Suprapubic skin (tissue), 4 donors: Measurements from ENCODE around the gene SLC9A6. TPM values are rescaled to one million over a fixed set of nuclear protein-coding genes. Genes with fewer than 3 reads are reported as not detected.

Experiments
- DNase-seq, 2 donors: peaks; one replicate each; pipeline ENCODE4 v3.0.0-alpha.2; 2019; ENCODE audit warnings: low spot score in 2 of 2
- H3K27ac ChIP-seq: fragments of 200-600 bp; sonication (generic); one replicate; pipeline ENCODE4 v1.5.1; 2019
- H3K27me3 ChIP-seq: fragments of 200-600 bp; sonication (generic); one replicate; pipeline ENCODE4 v1.5.1; 2019
- H3K36me3 ChIP-seq: fragments of 200-600 bp; sonication (generic); one replicate; pipeline ENCODE4 v1.5.1; 2019
- H3K4me1 ChIP-seq: fragments of 200-600 bp; sonication (generic); one replicate; pipeline ENCODE4 v1.5.1; 2019
- H3K4me3 ChIP-seq: fragments of 200-600 bp; sonication (generic); one replicate; pipeline ENCODE4 v1.5.1; 2019; ENCODE audit warnings: mild to moderate bottlenecking
- H3K9me3 ChIP-seq: fragments of 200-600 bp; sonication (generic); one replicate; pipeline ENCODE4 v1.5.1; 2019
- EP300 ChIP-seq: sonication (generic); formaldehyde crosslinking; IDR thresholded peaks from one replicate; pipeline ENCODE4 v1.6.1; 2017; ENCODE audit warnings: antibody characterized with exemption
- POLR2A ChIP-seq, 2 donors: fragments of 450-650 bp; IDR thresholded peaks; one replicate each; pipeline ENCODE4 v1.6.1; 2017; ENCODE audit warnings: antibody characterized with exemption in 2 of 2, mild to moderate bottlenecking in 2 of 2, moderate library complexity in 2 of 2
- POLR2AphosphoS5 ChIP-seq, 3 donors: sonication (generic); formaldehyde crosslinking; IDR thresholded peaks; one replicate each; pipeline ENCODE4 v1.6.1; 2017; ENCODE audit warnings: antibody characterized with exemption in 3 of 3
- WGBS: methylation state at CpG from one replicate; pipeline ENCODE4 v1.1.5; 2018; 5-methylcytosine and 5-hydroxymethylcytosine counted together
- total RNA-seq, 4 donors: library from RNA; depleted of rRNA; stranded (reverse); fragments of >200 nt; gene quantifications; one replicate each; pipeline ENCODE4 v1.1.0, GENCODE V29; 2016
- TF ChIP-seq, protein P1 (sequence below), 2 donors: fragments of 200-600 bp in 1 of 2; fragments of 450-650 bp in 1 of 2; sonication (generic) in 1 of 2; IDR thresholded peaks; one replicate each; pipeline ENCODE4 v1.5.1; 2016 to 2019; ENCODE audit warnings: antibody characterized with exemption in 2 of 2, mild to moderate bottlenecking in 1 of 2, moderate library complexity in 1 of 2

The SLC9A6 gene
- total RNA-seq, 4 donors from 2014 or later, result 12.5 to 17.1 (median 15.3) TPM

DNA sequence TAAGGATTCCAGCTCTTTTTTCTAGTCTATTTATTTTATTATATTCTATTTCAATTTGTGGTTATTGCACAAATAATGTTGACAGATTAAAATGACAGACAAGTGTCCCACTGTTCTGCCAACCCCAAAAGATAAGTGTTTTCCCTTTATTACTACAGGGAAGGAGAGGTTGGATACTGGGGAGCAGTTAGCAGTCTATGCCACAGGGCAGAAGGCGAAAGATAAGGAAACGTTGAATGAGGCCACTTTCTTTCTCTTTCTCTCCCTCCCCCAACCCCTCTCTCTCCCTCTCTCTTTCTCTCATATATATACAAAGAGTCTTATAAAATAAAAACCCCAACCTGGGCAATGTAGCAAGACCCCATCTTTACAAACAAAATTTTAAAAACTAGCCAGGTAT, 31.6 kb downstream of the SLC9A6 start:
- Histone ChIP-seq H3K27me3 (no peaks in the 10 kb centered on the region), H3K27ac (no peak overlapping the region), H3K4me1 (no peaks in the 10 kb centered on the region), H3K9me3 (no peaks in the 10 kb centered on the region), H3K4me3 (no peak overlapping the region), H3K36me3 (peaks cover 12% of the 10 kb centered on the region)
- TF ChIP-seq, protein P1, sequence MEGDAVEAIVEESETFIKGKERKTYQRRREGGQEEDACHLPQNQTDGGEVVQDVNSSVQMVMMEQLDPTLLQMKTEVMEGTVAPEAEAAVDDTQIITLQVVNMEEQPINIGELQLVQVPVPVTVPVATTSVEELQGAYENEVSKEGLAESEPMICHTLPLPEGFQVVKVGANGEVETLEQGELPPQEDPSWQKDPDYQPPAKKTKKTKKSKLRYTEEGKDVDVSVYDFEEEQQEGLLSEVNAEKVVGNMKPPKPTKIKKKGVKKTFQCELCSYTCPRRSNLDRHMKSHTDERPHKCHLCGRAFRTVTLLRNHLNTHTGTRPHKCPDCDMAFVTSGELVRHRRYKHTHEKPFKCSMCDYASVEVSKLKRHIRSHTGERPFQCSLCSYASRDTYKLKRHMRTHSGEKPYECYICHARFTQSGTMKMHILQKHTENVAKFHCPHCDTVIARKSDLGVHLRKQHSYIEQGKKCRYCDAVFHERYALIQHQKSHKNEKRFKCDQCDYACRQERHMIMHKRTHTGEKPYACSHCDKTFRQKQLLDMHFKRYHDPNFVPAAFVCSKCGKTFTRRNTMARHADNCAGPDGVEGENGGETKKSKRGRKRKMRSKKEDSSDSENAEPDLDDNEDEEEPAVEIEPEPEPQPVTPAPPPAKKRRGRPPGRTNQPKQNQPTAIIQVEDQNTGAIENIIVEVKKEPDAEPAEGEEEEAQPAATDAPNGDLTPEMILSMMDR (IDR thresholded peaks at IDR 0.05), result no peak
- TF ChIP-seq POLR2AphosphoS5 (IDR thresholded peaks at IDR 0.05) (no peak), EP300 (no peak), POLR2A (IDR thresholded peaks at IDR 0.05) (no peak)
- 69% methylated on average over 2 of the region's 2 CpGs for WGBS
- DNase-seq, result no peak

DNA sequence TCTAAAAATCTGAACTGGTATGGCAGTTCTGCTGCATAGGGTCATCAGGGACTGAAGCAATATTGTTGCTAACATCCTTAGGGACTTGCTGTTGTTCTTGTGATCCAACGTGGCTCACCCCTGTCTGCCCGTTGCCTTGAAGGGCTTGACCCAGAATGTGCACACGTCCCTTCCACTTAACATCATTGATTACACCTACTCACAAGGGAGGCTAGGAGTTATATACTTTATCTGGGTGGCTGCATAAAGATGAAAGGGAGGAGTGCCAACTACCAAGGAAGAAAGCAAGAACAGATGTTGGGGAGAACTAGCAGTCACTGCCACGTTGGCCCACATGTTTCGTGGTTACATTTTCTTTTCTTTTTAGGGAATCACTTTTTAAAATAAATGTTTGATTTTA, 34.0 kb downstream of the SLC9A6 start:
- H3K4me1 ChIP-seq, result no peaks in the 10 kb centered on the region
- no peaks in the 10 kb centered on the region for H3K27me3 ChIP-seq
- H3K9me3 ChIP-seq, result no peaks in the 10 kb centered on the region
- H3K36me3 ChIP-seq, result peaks cover 6% of the 10 kb centered on the region
- no peak overlapping the region for H3K27ac ChIP-seq
- 65% methylated on average over 5 of the region's 5 CpGs for WGBS
- TF ChIP-seq, protein P1 (IDR thresholded peaks at IDR 0.05), result no peak
- TF ChIP-seq POLR2A (IDR thresholded peaks at IDR 0.05) (no peak), EP300 (no peak), POLR2AphosphoS5 (IDR thresholded peaks at IDR 0.05) (no peak)
- DNase-seq, result no peak
- H3K4me3 ChIP-seq, result no peak overlapping the region

DNA sequence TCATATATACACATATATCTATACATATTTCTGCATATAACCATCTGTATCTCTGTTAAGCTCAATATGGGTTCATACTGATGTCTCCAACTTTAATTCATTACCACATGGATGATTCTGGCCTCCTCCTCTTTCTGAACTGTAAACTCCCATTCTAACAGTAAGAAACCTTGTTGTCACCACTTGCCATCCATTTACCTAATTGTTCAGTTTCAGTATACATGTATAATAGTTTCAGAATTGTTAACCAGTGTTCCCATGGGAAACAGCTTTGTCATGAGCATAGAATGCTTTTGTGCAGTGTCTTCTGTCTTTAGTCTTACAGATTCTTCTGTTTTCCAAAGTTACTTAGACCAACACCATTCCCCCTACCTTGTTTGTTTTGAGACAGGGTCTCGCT, 35.9 kb downstream of the SLC9A6 start:
- Histone ChIP-seq H3K9me3 (no peaks in the 10 kb centered on the region), H3K4me1 (no peaks in the 10 kb centered on the region), H3K27me3 (no peaks in the 10 kb centered on the region), H3K4me3 (no peak overlapping the region), H3K36me3 (peaks cover 6% of the 10 kb centered on the region), H3K27ac (no peak overlapping the region)
- TF ChIP-seq EP300 (no peak), POLR2A (IDR thresholded peaks at IDR 0.05) (no peak), POLR2AphosphoS5 (IDR thresholded peaks at IDR 0.05) (no peak)
- TF ChIP-seq, protein P1 (IDR thresholded peaks at IDR 0.05), result no peak
- DNase-seq, result no peak
- 87% methylated on average over 1 of the region's 1 CpG for WGBS

DNA sequence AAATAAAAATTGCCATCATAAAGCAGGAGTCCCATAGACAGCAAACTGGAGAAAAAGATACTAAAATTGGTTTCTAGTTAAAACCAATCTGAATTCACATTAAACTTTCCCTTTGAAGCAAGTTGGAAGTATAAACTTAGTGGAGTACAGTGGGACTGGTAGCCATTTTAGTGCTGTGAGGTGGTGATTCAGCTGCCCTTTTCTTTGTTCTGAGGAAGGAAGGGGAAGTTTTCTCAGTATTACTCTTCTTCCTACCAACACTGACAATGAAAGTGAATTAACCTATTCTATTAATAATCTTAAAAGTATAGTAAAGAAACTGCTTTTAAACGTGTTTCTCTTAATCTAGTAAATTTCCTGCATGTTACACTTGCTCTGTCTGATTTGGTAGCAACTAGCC, 36.7 kb downstream of the SLC9A6 start:
- no peak for TF ChIP-seq POLR2AphosphoS5 (IDR thresholded peaks at IDR 0.05)
- TF ChIP-seq, protein P1 (IDR thresholded peaks at IDR 0.05), result no peak
- no peak for TF ChIP-seq EP300
- TF ChIP-seq POLR2A (IDR thresholded peaks at IDR 0.05), result no peak
- no peaks in the 10 kb centered on the region for H3K4me1 ChIP-seq
- WGBS, result 34% methylated on average over 1 of the region's 1 CpG
- H3K27ac ChIP-seq, result no peak overlapping the region
- H3K27me3 ChIP-seq, result no peaks in the 10 kb centered on the region
- H3K36me3 ChIP-seq, result peaks cover 6% of the 10 kb centered on the region
- no peak overlapping the region for H3K4me3 ChIP-seq
- H3K9me3 ChIP-seq, result no peaks in the 10 kb centered on the region
- no peak for DNase-seq

DNA sequence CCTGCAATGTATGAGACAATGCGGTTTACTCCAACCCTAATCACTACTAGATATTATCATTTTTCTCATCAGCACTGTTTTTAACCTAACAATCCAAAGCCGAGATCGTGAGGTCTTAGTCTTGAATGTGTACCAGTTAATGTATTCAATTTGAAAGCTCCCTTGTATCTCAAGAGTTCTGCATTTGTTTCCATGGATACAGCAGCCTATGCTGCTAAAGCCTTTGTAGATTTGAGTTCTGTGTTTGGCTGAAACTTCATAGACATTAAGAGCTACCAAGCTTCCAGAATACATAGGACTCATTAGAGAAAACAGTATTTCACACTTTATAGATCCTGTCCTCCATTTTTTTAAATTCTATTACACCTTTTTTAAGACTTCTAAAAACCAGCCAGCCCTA, 39.9 kb downstream of the SLC9A6 start:
- H3K27ac ChIP-seq, result no peak overlapping the region
- no peaks in the 10 kb centered on the region for H3K27me3 ChIP-seq
- TF ChIP-seq POLR2AphosphoS5 (IDR thresholded peaks at IDR 0.05) (no peak), EP300 (no peak), POLR2A (IDR thresholded peaks at IDR 0.05) (no peak)
- TF ChIP-seq, protein P1 (IDR thresholded peaks at IDR 0.05), result no peak
- WGBS, result 65% methylated on average over 3 of the region's 3 CpGs
- no peaks in the 10 kb centered on the region for H3K4me1 ChIP-seq
- no peak for DNase-seq
- no peak overlapping the region for H3K4me3 ChIP-seq
- H3K36me3 ChIP-seq, result no peaks in the 10 kb centered on the region
- no peaks in the 10 kb centered on the region for H3K9me3 ChIP-seq
